ENCODE measurements around the gene ATP1A3.

DNA sequence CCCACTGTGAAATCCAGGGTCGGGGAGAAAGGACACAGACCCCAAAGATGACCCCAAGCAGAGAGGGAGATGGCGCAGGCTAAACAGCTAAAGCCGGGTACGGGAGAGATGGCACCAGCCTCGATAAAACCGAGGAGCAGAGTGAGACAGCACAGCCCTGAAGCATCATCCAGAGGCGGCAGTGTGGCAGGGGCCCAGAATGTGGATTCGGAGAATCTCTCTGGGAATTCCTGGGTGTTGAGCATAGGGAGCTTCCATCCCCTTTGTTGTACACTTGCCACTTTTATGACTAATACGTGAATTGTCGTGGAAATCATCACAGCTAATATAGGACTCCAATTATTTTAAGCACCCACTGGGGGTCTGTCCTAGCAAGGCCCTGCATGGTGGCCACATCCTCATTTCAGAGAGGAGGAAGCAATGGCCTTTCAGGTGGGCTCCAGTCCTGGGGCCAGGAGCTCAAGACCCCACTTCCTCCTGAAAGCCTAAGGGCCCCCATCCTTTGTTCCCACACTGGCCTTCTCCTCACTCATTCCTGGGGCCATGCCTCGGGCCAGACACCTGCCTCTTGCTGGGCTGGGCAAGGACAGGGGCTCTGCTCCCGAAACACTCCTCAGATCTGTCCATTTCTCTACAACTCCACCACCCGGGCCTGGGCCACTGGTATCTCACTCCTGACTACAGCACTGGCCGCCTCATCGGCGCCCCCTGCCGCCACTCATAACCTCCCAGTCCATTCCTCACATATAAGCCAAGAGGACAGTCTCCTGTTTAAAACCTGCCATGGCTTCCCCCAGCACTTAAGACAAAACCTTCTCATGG is 29.3 kb upstream of the ATP1A3 start:
- TF ChIP-seq, protein P1, sequence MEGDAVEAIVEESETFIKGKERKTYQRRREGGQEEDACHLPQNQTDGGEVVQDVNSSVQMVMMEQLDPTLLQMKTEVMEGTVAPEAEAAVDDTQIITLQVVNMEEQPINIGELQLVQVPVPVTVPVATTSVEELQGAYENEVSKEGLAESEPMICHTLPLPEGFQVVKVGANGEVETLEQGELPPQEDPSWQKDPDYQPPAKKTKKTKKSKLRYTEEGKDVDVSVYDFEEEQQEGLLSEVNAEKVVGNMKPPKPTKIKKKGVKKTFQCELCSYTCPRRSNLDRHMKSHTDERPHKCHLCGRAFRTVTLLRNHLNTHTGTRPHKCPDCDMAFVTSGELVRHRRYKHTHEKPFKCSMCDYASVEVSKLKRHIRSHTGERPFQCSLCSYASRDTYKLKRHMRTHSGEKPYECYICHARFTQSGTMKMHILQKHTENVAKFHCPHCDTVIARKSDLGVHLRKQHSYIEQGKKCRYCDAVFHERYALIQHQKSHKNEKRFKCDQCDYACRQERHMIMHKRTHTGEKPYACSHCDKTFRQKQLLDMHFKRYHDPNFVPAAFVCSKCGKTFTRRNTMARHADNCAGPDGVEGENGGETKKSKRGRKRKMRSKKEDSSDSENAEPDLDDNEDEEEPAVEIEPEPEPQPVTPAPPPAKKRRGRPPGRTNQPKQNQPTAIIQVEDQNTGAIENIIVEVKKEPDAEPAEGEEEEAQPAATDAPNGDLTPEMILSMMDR (IDR thresholded peaks at IDR 0.05): peak; percentile 34; the same call in 1 of the 2 replicates
- TF ChIP-seq, protein P2, sequence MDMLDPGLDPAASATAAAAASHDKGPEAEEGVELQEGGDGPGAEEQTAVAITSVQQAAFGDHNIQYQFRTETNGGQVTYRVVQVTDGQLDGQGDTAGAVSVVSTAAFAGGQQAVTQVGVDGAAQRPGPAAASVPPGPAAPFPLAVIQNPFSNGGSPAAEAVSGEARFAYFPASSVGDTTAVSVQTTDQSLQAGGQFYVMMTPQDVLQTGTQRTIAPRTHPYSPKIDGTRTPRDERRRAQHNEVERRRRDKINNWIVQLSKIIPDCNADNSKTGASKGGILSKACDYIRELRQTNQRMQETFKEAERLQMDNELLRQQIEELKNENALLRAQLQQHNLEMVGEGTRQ (CRISPR knock-in tag; IDR thresholded peaks at IDR 0.05): no peak
- TF ChIP-seq, protein P3, sequence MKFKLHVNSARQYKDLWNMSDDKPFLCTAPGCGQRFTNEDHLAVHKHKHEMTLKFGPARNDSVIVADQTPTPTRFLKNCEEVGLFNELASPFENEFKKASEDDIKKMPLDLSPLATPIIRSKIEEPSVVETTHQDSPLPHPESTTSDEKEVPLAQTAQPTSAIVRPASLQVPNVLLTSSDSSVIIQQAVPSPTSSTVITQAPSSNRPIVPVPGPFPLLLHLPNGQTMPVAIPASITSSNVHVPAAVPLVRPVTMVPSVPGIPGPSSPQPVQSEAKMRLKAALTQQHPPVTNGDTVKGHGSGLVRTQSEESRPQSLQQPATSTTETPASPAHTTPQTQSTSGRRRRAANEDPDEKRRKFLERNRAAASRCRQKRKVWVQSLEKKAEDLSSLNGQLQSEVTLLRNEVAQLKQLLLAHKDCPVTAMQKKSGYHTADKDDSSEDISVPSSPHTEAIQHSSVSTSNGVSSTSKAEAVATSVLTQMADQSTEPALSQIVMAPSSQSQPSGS (CRISPR knock-in tag; IDR thresholded peaks at IDR 0.05; ENCODE audit: borderline replicate concordance, low read depth): no peak
- TF ChIP-seq, protein P4, sequence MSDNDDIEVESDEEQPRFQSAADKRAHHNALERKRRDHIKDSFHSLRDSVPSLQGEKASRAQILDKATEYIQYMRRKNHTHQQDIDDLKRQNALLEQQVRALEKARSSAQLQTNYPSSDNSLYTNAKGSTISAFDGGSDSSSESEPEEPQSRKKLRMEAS (CRISPR knock-in tag; IDR thresholded peaks at IDR 0.05): no peak
- TF ChIP-seq, protein P5, sequence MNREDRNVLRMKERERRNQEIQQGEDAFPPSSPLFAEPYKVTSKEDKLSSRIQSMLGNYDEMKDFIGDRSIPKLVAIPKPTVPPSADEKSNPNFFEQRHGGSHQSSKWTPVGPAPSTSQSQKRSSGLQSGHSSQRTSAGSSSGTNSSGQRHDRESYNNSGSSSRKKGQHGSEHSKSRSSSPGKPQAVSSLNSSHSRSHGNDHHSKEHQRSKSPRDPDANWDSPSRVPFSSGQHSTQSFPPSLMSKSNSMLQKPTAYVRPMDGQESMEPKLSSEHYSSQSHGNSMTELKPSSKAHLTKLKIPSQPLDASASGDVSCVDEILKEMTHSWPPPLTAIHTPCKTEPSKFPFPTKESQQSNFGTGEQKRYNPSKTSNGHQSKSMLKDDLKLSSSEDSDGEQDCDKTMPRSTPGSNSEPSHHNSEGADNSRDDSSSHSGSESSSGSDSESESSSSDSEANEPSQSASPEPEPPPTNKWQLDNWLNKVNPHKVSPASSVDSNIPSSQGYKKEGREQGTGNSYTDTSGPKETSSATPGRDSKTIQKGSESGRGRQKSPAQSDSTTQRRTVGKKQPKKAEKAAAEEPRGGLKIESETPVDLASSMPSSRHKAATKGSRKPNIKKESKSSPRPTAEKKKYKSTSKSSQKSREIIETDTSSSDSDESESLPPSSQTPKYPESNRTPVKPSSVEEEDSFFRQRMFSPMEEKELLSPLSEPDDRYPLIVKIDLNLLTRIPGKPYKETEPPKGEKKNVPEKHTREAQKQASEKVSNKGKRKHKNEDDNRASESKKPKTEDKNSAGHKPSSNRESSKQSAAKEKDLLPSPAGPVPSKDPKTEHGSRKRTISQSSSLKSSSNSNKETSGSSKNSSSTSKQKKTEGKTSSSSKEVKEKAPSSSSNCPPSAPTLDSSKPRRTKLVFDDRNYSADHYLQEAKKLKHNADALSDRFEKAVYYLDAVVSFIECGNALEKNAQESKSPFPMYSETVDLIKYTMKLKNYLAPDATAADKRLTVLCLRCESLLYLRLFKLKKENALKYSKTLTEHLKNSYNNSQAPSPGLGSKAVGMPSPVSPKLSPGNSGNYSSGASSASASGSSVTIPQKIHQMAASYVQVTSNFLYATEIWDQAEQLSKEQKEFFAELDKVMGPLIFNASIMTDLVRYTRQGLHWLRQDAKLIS (CRISPR knock-in tag; IDR thresholded peaks at IDR 0.05; ENCODE audit: borderline replicate concordance): no peak
- no peak for TF ChIP-seq JUN (CRISPR knock-in tag; IDR thresholded peaks at IDR 0.05)
- no peak for TF ChIP-seq TEAD1 (CRISPR knock-in tag; IDR thresholded peaks at IDR 0.05)
- TF ChIP-seq, protein P6, sequence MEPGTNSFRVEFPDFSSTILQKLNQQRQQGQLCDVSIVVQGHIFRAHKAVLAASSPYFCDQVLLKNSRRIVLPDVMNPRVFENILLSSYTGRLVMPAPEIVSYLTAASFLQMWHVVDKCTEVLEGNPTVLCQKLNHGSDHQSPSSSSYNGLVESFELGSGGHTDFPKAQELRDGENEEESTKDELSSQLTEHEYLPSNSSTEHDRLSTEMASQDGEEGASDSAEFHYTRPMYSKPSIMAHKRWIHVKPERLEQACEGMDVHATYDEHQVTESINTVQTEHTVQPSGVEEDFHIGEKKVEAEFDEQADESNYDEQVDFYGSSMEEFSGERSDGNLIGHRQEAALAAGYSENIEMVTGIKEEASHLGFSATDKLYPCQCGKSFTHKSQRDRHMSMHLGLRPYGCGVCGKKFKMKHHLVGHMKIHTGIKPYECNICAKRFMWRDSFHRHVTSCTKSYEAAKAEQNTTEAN (CRISPR knock-in tag; IDR thresholded peaks at IDR 0.05): no peak
- no peak for TF ChIP-seq GTF2I (CRISPR knock-in tag; conservative IDR thresholded peaks at IDR 0.05)
- TF ChIP-seq TCF7 (CRISPR knock-in tag; IDR thresholded peaks at IDR 0.05; ENCODE audit: low read depth): no peak

All from WTC11 (cell line).